Calu3 (cell line): Measurements from ENCODE around the gene FOXM1. TPM values are rescaled to one million over a fixed set of nuclear protein-coding genes. Genes with fewer than 3 reads are reported as not detected.

Experiments used
- BruUV-seq: library from RNA; stranded (reverse); fragments of 400-500 nt; replicated peaks from 2 replicates; lab custom pipeline; 2021; lab: Mats Ljungman, UMichigan
- CTCF ChIA-PET: fragments of 300-600 bp; sonication (Branson Sonifier 250); formaldehyde crosslinking; loops from one replicate; lab custom pipeline; 2022; ENCODE audit warnings: antibody characterized with exemption; lab: Charles Lee
- DNase-seq: peaks from one replicate; pipeline ENCODE4 v3.0.0; 2022
- H3K27ac Mint-ChIP-seq: one replicate; pipeline ENCODE4 v1.8.0; 2022; ENCODE audit warnings: mixed read lengths; ENCODE audit not compliant: unreplicated experiment
- H3K27me3 Mint-ChIP-seq: one replicate; pipeline ENCODE4 v1.8.0; 2022; ENCODE audit warnings: mixed read lengths; ENCODE audit not compliant: unreplicated experiment
- H3K36me3 Mint-ChIP-seq: one replicate; pipeline ENCODE4 v1.8.0; 2022; ENCODE audit warnings: mild to moderate bottlenecking, moderate library complexity, mixed read lengths; ENCODE audit not compliant: insufficient read depth, unreplicated experiment
- H3K4me1 Mint-ChIP-seq: one replicate; pipeline ENCODE4 v1.8.0; 2022; ENCODE audit warnings: mild to moderate bottlenecking, low read depth, mixed read lengths; ENCODE audit not compliant: unreplicated experiment
- H3K4me3 Mint-ChIP-seq: one replicate; pipeline ENCODE4 v1.8.0; 2022; ENCODE audit warnings: mild to moderate bottlenecking, low read depth, moderate library complexity, mixed read lengths; ENCODE audit not compliant: unreplicated experiment
- H3K9me3 Mint-ChIP-seq: one replicate; pipeline ENCODE4 v1.8.0; 2022; ENCODE audit warnings: low read depth, mixed read lengths; ENCODE audit not compliant: unreplicated experiment
- intact Hi-C: fragments of 100-400 bp; cut with micrococcal nuclease; formaldehyde crosslinking; loops from one replicate; pipeline ENCODE4 v1.10.0; 2022; ENCODE audit not compliant: unreplicated experiment
- total RNA-seq: library from RNA; stranded (reverse); gene quantifications from 2 replicates; pipeline ENCODE4 v1.2.3, GENCODE V29; 2022
- TF ChIP-seq, protein P1 (sequence below): fragments of 200-600 bp; IDR thresholded peaks from one replicate; pipeline ENCODE4 v1.8.0; 2022; ENCODE audit warnings: antibody characterized with exemption; ENCODE audit not compliant: unreplicated experiment

The FOXM1 gene
- total RNA-seq, 1 experiment from 2014 or later, result 103 TPM

DNA sequence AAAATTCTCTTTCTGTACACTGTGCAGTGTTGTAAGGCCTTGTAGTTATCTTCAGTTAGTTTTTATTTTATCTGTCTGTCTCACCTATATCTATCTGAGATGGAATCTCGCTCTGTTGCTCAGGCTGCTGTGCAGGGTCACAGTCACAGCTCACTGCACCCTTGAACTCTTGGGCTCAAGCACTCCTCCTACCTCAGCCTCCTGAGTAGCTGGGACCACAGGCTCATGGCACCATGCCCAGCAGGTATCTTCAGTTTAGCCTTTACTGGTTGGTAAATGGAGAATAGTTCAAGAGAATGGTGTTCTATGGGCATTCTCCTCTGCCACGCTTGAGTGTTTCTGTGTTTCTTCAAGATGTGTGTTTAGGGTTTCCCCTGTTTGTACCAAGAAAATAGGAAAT, 27.3 kb upstream of the FOXM1 start:
- TF ChIP-seq, protein P1, sequence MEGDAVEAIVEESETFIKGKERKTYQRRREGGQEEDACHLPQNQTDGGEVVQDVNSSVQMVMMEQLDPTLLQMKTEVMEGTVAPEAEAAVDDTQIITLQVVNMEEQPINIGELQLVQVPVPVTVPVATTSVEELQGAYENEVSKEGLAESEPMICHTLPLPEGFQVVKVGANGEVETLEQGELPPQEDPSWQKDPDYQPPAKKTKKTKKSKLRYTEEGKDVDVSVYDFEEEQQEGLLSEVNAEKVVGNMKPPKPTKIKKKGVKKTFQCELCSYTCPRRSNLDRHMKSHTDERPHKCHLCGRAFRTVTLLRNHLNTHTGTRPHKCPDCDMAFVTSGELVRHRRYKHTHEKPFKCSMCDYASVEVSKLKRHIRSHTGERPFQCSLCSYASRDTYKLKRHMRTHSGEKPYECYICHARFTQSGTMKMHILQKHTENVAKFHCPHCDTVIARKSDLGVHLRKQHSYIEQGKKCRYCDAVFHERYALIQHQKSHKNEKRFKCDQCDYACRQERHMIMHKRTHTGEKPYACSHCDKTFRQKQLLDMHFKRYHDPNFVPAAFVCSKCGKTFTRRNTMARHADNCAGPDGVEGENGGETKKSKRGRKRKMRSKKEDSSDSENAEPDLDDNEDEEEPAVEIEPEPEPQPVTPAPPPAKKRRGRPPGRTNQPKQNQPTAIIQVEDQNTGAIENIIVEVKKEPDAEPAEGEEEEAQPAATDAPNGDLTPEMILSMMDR, result no peak
- CTCF ChIA-PET, result interaction anchor here (1.1 kb wide), 1 partner anchor 14 kb away, joined by 3 read pairs; the partner anchor contains the start of gene TULP3
- H3K4me1 Mint-ChIP-seq, result no peaks in the 10 kb centered on the region
- H3K36me3 Mint-ChIP-seq, result peaks cover 6% of the 10 kb centered on the region
- intact Hi-C loops, result no loop called here
- no peaks in the 10 kb centered on the region for H3K27me3 Mint-ChIP-seq
- H3K9me3 Mint-ChIP-seq, result no peaks in the 10 kb centered on the region
- no TSS peak for BruUV-seq
- H3K27ac Mint-ChIP-seq, result no peak overlapping the region
- no peak for DNase-seq
- H3K4me3 Mint-ChIP-seq, result no peak overlapping the region

DNA sequence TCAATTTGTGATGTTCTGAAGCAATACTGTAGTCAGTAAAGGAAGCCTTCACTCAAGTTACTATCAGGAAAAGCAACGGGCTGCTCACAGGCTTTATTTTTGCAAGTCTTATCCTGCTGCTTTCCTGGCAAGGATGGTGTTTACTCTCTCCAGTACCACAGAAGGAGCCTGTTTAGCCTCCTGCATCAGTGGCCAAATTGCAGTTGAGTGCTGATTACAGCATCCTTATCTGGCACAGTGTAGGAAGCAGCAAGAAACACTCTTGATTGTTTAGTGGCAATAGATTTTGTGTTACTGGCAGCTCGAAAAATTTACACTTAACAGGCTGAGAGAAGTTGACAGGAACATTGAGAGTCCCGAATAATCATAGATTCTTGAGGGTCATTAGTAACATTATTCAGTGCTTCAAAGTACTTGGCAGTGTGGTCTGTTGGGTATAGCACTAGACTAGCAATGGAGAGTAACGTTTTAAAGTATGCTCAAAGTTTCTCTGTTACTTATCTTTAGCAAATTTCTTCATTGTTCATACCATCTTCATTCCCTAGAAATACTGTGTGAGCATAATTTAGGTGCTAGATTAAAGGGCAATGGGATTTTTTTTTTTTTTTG, 25.4 kb upstream of the FOXM1 start:
- Mint-ChIP-seq H3K27me3 (no peaks in the 10 kb centered on the region), H3K9me3 (no peaks in the 10 kb centered on the region), H3K36me3 (peaks cover 6% of the 10 kb centered on the region), H3K4me3 (no peak overlapping the region), H3K27ac (no peak overlapping the region), H3K4me1 (no peaks in the 10 kb centered on the region)
- DNase-seq, result no peak
- BruUV-seq, result no TSS peak
- TF ChIP-seq, protein P1, result no peak
- intact Hi-C loops, result no loop called here
- CTCF ChIA-PET, result interaction anchor here (0.6 kb wide), 1 partner anchor 143 kb away, joined by 3 read pairs; no protein-coding TSS in a partner anchor

DNA sequence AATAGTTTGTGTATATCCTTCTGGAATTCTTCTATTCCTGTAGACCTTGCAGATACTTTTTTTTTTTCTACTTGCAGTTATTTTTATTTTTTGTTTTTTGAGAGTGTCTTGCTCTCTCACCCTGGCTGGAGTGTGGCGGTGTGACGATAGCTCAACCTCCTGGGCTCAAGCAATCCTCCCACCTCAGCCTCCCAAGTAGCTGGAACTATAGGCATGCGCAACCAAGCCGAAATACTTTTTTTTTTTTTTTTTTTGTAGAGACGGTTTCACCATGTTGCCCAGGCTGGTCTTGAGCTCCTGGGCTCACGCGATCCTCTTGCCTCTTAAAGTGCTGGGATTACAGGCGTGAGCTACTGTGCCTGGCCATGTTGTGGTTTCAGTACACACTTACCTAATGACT, 23.7 kb upstream of the FOXM1 start:
- intact Hi-C loops, result no loop called here
- TF ChIP-seq, protein P1, result no peak
- CTCF ChIA-PET, result interaction anchor here (0.6 kb wide), 1 partner anchor 61 kb away, joined by 3 read pairs; no protein-coding TSS in a partner anchor
- Mint-ChIP-seq H3K4me1 (no peaks in the 10 kb centered on the region), H3K36me3 (peaks cover 6% of the 10 kb centered on the region), H3K27me3 (no peaks in the 10 kb centered on the region), H3K9me3 (no peaks in the 10 kb centered on the region), H3K4me3 (no peak overlapping the region), H3K27ac (no peak overlapping the region)
- no TSS peak for BruUV-seq
- no peak for DNase-seq

DNA sequence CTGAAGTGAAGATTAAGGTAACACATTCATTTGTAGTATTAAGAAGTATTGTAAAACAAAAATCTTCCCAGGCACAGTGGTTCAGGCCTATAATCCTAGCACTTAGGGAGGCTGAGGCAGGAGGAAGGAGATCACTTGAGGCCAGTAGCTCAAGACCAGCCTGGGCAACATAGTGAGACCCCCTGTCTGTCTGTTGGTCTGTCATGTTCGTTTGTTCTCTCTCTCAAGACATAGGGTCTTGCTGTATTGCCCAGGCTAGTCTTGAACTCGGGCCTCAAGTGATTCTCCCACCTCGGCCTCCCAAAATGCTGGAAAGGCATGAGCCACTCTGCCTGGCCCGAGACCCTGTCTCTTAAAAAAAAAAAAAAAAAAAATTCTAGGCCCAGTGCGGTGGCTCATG, 20.4 kb upstream of the FOXM1 start:
- intact Hi-C loops, result loop anchor here (10.0 kb wide), 2 partner anchors 47 to 147 kb away; no protein-coding TSS in a partner anchor
- Mint-ChIP-seq H3K36me3 (peaks cover 7% of the 10 kb centered on the region), H3K9me3 (no peaks in the 10 kb centered on the region), H3K4me3 (no peak overlapping the region), H3K4me1 (peaks cover 7% of the 10 kb centered on the region), H3K27me3 (no peaks in the 10 kb centered on the region), H3K27ac (no peak overlapping the region)
- BruUV-seq, result no TSS peak
- no peak for DNase-seq
- TF ChIP-seq, protein P1, result no peak
- CTCF ChIA-PET, result no interaction called here
